CD4-positive, alpha-beta T cell treated with Interleukin-12 subunit alpha and Interleukin-12 subunit beta, for 1 hour (primary cell): ENCODE results near the gene LCE5A.
"Not testable (repeated sequence)": the region's sequence is repeated elsewhere in the genome, so short reads cannot be mapped to it uniquely, and the experiment has no call there.

Experiments
- DNase-seq: peaks from one replicate; pipeline ENCODE4 v3.0.0-alpha.2; 2020

Gene LCE5A, protein sequence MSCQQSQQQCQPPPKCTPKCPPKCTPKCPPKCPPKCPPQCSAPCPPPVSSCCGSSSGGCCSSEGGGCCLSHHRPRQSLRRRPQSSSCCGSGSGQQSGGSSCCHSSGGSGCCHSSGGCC

GRCh38 chr1:152510503-152510902 is at the start of gene LCE5A:
Gene LCE5A, plus strand, starts transcription at chr1:152510803. Its CDS starts 732 bp downstream, at chr1:152511535.
- DNase-seq, result no peak

- DNase-seq, result peak; percentile 80
Observed at GRCh38 chr1:152461544-152461943, 49.1 kb upstream of the LCE5A start.

DNA sequence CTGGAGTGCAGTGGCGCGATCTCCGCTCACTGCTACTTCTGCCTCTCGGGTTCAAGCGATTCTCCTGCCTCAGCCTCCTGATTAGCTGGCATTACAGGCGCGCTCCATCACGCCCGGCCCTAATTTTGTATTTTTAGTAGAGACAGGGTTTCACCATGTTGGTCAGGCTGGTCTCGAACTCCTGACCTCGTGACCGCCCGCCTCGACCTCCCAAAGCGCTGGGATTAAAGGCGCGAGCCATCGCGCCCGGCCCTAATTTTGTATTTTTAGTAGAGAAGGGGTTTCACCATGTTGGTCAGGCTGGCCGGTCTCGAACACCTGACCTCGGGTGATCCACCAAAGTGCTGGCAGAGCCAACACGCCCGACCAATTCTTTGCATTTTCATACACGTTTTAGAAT is 48.0 kb upstream of the LCE5A start:
- DNase-seq, result no peak

DNA sequence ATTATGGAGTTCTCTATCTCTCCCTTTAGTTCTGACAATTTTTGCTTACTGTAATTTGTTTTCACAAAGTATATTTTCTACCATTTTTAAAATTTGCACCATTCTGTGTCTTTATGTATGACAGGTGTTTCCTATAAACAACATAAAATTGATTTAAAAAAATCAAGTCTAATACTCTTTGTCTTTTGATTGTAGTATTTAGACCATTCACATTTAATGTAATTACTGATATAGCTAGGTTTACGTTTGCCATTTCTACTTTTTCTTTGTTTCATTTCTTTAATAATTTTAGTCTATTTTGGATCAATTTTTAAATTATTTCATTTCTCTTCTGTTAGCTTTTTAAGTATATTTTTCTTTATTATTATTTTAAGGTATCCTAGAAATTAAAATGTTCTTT is 44.4 kb upstream of the LCE5A start:
- DNase-seq, result no peak

DNA sequence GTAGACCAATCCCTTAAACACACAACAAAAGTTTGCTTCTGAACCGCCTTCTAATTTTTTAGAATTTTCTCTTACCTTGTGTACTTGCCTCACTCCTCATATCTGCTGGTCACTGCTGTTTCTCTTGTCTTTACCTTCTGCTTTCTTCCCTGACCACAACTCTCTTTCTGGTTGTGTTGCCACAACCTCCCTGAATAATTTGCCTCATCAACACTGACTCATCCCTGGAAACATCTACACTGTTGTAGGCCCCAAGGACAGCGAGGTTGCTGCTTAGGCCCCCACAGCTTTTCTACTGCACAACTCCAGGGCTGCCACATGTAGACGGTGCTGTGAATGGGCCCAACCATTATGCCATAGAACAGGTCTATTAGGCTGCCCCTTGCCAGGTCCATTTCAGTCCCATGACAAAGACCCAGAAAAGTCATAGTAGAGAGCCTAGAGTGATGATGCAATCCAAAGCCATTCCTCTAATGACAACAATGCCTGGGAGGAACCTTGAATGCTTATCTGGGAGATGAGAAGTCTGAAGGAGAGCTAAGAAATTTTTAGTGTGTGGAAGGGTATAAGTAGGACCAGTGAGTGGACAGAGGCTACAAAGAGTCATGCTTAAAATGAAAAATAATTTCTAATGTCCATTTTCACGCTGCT is 36.6 kb upstream of the LCE5A start:
- no peak for DNase-seq

DNA sequence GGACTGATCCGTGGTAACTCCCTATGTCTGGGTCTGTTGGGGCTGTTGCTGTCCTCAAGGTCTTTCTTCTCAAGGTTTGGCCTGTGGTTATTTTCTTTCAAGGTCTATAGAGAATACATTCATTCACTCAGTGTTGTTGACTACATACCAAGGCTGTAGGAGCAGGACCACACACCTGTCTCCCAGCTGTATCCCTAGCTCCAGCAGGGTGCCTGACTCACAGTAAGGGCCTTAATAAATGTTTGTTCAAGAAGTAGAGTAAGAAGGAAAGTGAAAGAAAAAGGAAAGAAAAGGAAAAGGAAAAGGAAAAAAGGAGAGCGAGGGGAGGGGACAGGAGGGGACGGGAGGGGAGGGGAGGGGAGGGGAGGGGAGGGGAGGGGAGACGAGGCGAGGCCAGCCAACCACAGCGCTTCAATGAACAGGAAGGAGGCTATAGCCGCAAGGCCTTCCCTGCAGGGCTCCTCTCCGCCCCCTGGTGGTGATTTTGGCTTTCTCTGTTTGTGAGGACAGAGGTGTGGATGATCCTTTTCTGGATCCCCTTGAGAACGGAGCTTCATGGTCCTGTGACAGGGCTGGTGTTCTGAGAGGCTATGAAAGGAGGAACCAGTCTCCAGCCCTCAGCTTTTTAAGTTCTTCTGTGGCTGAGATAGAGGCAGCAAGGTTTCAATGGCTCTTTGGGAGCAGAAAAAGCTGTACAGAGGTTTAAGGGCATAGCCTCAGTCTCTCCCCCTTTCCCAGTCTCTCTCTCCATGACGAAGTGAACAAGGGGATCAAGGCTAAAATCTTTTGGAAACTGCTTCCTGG is 30.6 kb upstream of the LCE5A start:
- peak; percentile 77 for DNase-seq

DNA sequence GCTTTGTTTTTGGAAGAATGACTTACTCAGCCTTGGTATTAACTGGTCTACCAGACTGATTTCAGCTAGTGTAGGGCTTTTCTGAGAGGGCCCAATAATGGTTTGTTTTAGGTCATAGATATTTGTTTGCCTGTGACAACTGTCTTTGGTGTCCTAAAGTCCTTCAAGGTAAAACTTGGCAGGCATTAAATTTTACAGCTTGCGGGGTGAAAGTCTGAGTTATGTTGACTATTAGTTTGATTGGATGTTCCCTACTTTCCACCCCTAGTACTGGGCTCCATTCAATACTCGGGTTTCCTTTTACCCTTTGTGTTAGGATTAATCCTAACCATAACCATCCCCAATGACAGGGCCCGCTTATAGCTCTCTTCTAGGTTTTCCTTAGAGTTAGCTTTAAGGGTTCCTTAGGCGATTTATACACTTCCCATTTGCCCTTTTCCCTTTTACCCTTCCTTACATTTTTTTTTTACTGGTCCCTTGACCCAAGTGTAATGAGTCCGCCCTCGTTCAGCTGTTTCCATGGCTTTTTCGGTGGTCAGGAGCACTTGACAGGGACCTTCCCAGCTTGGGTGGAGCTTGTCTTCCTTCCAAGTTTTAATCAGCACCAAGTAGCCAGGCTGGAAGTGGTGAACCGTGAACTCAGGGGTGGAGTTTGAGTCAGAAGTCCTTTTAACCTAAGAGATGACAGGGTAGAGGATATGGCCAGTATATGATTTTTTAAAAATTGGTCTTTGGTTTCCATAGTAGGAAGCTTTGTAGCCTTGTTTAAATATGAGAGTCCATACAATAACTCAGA is 28.5 kb upstream of the LCE5A start:
- no peak for DNase-seq

- no peak for DNase-seq
Observed at GRCh38 chr1:152486400-152487006, 24.1 kb upstream of the LCE5A start.

GRCh38 chr1:152487871-152488270 is 22.7 kb upstream of the LCE5A start:
- DNase-seq, result no peak

DNA sequence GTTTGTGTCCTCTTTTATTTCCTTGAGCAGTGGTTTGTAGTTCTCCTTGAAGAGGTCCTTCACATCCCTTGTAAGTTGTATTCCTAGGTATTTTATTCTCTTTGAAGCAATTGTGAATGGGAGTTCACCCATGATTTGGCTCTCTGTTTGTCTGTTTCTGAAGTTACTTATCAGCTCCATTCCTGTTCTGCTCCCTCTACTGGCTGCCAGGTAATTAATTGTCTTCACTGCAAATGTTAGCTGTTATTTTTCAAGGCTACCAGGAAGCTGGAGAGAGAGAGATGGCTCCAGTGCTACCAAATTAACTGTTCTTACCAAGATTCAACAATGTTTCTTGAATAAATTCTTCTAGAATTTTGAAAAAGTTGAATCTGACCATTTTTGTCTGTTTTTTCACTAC is 19.1 kb upstream of the LCE5A start:
- not testable (repeated sequence) for DNase-seq

DNA sequence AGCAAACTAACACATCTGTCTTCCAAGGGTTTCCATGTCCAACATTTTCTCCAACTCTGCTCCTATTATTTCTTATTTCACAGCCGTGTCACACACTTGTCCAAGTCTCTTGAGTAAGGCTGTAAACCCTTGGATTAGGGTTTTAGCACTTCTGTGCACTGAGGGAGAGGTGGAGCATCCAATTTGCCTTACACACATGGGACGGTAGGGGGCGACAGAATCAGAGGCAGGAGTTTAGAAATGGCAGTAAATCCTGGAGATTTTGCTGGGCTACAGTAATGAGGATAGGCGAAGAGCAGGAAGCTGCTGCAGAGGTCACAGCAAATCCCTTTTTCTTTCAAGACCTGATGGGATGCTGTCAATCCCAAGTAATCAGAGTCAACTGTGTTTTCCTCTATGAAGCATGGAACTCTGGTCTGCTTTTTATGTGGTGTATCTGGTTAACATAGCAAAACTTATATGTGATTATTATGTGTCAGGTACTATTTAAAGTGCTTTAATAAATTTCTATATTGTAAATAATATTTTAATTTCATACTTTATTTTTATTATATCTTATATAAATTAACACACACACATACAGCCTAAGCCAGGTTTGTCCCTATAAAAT is 15.4 kb upstream of the LCE5A start:
- no peak for DNase-seq

GRCh38 chr1:152497273-152497672 is 13.3 kb upstream of the LCE5A start:
- no peak for DNase-seq

DNA sequence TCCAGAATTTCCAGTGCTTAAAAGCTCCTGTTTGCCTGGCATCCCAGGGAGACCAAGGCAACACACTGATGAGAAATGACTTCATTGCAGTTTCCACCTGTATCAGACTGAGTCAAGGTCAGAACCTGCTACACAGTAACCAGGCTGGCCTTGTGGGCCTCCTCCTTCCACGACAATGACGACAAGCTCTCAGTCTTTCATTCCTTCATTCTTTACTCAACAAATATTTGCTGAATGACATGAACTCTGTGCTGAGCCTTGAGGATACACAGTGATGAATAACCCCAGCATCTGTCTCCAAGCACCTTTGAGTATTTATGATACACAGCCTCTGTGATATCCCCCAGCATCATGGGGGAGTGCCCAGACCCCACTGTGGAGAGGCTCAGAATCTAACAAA is 8.9 kb upstream of the LCE5A start:
- DNase-seq, result no peak

- DNase-seq, result no peak
Observed at GRCh38 chr1:152502496-152503180, 8.0 kb upstream of the LCE5A start.

- no peak for DNase-seq
Observed at GRCh38 chr1:152505083-152505482, 5.5 kb upstream of the LCE5A start.

GRCh38 chr1:152506899-152507498 is 3.6 kb upstream of the LCE5A start:
- DNase-seq, result no peak

GRCh38 chr1:152511596-152511995 is 993 bp downstream of the LCE5A start:
- DNase-seq, result no peak

DNA sequence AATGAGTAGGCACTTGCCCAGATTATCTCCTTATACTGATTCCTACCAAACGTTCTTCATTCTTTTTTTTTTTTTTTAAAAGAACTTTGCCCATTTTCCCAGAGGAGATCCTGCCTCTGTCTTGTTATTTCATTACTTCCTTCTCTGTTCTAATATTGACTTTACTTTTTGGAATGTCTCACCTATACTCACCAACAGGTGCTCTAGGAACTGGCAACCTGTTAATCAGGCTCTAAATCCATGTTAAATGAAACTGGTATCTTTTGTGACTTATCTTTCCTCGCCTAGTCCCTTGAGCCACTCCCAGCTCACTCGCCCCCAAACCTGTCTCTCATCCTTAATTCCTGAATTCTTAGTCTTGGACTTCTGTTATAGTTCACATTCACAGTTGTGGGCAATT is 2.5 kb downstream of the LCE5A start:
- no peak for DNase-seq

DNA sequence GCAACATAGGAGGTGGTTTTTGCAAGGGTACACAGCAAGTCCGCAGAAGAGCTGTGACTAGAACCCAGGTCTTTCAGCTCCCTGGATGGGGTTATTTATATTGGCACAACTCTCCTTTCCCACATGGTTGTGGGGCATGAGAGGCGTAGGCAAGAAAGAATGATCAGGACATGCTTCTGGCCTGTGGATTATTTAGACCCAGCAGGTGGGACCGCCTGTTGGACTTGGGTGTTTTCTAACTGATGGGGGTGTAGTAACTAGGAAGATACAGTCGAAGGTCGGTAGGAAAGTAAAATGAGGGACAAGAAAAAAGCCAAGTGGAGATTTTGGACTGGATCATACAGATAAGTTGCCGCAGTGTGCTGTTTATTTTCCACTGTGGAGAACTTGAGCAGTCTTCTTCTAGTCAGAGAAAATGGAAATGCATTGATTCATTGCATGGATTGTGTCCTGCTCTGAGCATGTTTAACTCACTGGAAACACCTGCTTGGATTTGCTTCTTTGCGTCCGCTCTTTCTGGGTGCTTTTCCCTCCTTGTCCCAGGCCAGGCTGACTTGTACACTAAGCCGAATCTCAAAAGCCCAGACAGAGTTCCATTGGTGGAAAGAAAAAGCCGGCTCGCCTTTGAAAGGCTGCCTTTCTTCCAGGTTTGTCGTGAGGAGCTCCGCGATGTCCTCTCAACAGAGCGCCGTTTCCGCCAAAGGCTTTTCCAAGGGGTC is 4.3 kb downstream of the LCE5A start:
- DNase-seq, result no peak

DNA sequence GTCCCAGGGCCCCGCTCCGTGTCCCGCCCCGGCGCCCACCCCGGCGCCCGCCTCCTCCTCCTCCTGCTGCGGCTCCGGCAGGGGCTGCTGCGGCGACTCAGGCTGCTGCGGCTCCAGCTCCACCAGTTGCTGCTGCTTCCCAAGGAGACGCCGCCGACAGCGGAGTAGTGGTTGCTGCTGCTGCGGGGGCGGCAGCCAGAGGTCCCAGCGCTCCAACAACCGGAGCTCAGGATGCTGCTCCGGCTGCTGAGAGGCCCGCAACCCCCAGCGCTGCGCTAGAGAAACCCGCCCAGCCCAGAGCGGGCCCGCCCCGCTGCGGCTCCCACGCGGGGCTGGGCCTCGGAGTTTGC is 4.8 kb downstream of the LCE5A start:
- no peak for DNase-seq

DNA sequence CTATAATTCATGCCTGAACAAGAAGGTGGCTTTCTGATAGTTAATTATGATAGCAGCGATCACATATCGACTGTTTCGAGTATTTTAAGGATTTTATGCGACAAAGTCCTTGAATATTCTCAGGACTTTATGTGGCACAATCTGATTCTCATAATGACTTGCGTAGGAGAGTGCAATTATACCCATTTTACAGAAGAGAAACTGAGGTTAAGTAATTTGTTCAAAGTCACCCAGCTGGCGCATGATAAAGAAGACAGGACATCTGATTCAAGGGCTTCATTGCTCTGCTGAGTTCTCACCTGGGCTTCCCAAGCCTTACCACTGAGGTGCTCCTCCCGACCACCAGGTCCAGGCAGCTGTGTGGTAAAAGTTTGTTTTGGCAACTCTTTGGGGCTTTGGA is 5.5 kb downstream of the LCE5A start:
- no peak for DNase-seq
